ENCODE measurements around the gene GFY.
A peak's percentile ranks its signal among the peaks of the same experiment; 100 is the strongest.

GFY gene

DNA sequence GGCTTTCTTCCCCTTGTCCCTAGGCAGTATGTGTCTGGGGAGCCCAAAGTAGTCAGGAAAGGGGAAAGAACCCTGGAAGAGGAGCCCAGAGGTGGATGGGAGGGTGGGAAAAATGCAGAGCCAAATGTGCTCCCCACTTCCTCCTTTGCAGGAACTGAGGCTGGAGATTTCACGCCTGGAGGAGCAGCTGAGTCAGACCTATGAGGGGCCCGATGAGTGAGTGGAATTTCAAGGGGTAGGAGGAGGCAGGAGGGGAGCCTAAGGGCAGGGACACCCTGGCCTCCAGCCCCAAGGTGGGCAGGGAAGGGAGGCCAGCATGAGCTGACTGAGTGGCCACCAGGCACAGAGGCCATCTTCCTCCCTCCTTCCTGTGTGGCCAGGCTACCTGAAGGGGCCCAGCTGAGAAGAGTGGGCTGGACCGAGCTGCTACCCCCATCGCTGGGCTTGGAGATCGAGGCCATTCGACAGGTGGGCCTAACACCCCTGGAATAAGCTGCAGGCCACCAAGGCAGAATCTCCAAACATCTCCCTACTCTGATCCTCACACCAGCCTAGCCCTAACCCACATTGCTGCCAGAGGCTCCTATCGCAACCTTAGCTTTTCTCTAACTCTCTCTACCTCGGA, 16.3 kb upstream of the GFY start:
- DNase-seq = no peak

GRCh38 chr19:49409441-49410029, 15.7 kb upstream of the GFY start:
- peak; percentile 25 for DNase-seq

DNA sequence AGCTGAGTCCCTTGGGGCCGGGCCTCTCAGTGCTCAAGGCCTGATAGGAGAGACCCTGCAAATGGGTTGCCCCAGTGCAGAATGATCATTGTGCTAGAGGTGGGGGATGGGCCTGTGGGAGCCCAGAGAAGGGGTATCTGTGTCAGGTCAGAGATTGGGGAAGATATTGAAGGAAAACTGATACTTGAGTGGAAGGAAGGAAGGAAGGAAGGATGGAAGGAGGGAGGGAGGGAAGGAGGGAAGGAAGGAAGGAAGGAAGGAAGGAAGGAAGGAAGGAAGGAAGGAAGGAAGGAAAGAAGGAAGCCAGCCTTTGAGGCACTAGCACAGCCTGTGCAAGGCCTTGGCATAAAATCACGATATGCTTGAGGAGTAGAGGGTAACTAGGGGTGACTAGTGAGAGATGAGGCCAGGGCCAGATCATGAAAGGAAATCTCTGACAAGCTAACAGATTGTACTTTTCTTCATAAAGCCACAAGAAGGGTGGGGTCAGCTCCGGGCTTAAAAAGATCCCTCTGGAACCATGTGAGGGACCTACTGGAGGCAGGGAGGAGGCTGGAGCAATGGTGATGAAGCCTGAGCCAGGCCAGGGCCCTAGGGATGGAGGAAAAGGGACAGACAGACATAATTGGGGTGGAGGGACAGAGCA, 13.4 kb upstream of the GFY start:
- no peak for DNase-seq

DNA sequence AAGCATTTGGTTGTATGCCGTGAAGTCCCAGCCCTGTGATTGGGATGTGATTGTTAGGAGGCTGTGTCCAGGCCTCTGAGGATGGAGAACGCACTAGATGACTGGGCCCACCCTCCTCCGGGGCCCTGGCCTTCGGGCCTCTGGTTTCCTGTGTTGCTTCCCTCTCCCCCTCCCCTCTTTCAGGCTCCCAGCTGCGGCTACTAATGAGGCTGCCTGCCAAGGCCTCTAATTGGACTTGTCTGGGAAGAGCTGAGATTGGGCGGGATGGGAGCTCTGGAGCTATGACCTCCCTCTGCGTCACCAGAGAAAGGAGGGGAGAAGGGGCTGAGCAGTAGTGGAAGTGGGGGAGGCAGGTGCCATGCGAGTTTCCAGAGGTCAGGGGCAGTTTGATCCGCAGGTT, 11.8 kb upstream of the GFY start:
- DNase-seq = no peak

DNA sequence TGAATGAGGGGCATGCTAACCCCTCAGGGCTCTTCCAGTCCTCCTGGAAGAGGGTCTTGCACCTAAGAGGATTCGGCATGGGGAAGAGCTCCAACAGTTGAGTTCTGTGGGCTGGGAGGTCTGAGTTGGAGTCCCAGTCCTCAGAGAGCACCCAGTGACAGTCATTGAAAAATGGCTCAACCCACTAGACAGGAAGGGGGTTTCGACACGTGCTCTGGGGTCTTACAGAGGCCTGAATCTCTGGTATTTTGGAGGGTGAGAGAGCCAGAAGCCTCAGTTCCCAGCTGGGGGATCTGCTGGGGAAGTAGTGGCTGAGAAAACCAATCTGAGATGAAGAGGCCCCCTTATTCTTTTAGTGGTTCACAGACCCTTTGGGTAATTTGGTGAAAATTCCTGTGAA, 10.9 kb upstream of the GFY start:
- no peak for DNase-seq

DNA sequence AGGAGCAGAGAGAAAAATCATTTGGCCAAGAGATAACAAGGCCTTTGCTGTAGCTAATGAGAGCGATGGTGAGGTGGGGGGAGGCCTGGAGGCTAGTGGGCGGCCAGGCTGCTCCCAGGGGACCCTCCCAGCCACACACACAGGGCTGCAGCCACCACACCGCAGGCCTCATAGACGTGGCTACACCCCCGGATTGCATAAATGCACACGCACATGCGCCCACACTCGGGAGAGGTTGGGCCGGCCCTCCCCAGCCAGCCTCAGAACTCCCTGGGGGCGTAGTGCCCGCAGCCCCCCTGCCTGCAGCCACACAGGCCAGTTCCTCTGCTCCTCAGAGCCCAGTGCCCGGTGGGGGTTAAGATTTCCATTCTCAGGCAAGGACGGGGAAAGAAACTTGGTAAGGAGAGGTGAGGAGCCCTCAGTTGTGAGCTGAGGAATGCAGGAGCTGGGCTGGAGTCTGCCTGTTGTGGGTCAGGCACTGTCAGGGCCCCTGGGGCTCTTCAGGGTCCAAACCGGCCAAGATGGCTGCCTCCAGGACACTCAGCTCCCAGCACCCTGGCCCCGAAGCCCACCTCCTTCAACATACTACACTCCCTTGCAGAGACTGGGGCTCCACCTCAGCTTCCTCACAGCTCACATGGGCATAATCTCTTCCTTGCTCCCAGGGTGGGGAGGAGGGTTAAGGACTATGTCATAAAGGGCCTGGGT, 9.9 kb upstream of the GFY start:
- DNase-seq = no peak

- no peak for DNase-seq
Measured at GRCh38 chr19:49415810-49416200, 9.4 kb upstream of the GFY start.

- DNase-seq = no peak
Measured at GRCh38 chr19:49417088-49417487, 8.1 kb upstream of the GFY start.

DNA sequence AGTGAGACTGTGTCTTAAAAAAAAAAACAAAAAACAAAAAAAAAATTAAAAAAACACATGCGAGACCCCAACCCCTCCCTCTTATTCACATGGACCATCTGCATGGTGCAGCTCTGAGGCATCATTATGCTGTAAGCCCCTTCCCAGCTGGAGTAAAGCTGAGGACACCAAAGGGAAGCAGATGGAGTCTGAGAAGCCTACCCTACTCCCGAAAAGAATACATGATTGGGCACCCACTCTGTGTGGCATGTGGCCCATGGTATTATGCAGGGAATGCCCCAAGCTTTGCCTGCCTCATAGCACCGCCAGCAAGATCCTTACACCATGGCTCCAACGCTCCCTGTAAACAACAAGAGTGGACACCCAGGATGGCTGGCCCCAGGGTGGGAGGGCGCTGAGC, 6.7 kb upstream of the GFY start:
- DNase-seq = no peak

- no peak for DNase-seq
Measured at GRCh38 chr19:49419173-49419572, 6.0 kb upstream of the GFY start.

- DNase-seq = no peak
Measured at GRCh38 chr19:49420227-49420626, 5.0 kb upstream of the GFY start.

GRCh38 chr19:49421039-49421877, 3.9 kb upstream of the GFY start:
- peak; percentile 54 for DNase-seq

- no peak for DNase-seq
Measured at GRCh38 chr19:49421878-49422202, 3.3 kb upstream of the GFY start.

DNA sequence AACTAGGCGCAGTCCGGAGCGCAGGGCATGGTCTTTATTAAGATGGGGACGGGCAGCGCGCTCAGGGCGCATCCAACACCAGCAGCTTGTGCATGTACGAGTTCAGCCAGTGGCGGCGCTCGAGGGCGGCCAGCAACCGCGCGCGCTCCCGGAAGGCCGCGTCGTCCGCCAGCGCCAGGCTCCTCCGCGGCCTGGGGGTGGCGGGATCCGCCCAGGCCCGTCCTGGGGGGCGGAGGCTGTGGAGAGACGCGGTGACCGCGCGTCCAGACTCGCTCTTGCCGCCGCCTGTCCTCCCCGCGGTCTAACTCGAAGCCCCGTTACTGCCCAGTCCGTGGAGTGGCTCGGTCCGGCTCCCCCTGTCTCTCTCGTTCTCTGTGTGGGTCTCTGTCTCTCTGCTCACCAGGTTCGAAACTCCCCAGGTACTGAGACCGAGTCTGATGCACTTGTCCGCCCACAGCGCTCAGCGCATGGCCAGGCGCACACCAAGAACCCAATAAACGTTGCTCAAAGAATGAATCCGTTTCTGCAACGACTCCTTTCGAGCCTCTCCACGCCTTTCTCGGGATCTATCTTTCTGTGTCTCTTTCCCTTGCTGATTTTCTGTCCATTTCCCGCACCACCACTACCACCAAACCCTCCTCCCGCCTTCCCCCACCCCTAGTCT, 2.6 kb upstream of the GFY start:
- DNase-seq = peak; percentile 26

GRCh38 chr19:49423071-49423984, 1.9 kb upstream of the GFY start, which contains the start of gene PTH2:
TSS of gene PTH2 (minus strand) at chr19:49423441. CDS start at chr19:49423339, 102 bp downstream.
- DNase-seq = no peak

DNA sequence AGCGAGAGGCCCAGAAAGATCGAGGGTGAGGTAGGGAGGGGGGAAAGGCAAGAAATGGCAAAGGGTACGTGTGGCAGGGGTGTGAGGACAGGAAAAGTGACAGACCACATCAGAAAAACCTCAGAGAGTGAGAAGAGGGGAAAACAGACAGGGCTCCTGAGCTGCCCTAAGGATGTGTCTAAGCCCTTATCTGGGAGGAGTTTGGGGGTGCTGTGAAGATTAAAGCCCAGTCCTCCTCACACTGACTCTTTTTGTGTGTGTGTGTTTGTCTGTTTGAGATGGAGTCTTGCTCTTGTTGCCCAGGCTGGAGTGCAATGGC, 1.2 kb upstream of the GFY start:
- no peak for DNase-seq

DNA sequence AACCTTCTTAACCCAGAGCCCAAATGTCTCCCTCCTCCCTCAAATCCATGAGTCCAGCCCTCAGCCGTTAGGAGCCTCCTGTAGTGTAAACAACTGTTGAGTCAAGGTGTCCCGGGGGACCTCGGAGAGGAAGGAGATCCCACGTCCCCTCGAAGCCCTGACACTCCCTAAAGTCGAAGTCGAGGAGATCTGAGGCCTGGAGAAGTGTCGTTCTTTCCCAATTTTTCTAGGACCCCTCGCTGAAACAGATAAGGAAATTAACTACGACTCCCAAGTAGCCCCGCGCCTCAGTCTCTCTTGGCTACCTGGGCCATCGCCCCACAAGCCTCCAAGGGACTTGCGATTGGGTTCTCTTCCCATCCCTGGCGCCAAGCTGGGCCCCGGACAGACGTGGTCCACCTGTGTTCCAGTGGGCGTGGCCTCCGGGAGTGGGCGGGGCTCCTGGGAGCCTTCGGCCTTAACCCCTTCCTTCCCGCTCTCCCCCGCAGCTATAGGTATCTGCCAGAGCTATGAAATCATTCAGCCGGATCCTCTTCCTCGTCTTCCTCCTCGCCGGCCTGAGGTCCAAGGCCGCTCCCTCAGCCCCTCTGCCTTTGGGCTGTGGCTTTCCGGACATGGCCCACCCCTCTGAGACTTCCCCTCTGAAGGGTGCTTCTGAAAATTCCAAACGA, 869 bp downstream of the GFY start:
- DNase-seq = no peak

DNA sequence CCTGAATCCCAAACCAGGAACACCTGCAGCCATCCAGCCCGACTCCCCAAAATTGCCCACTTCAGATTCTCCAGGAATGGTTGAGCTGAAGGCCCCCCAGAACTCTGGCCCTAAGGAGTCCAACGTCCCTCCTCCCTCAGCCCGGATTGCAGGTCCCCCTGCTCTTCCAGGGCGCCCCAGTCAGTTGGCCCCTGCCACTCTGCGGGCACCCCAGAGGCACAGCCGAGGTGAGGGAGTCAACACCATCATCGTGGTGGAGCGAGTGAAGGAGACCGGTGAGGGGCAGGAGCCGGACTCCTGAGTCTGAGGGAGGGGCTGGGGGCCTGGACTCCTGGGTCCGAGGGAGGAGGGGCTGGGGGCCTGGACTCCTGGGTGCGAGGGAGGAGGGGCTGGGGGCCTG, 2.2 kb downstream of the GFY start:
- DNase-seq = no peak

GRCh38 chr19:49427855-49428546, 2.8 kb downstream of the GFY start:
- no peak for DNase-seq

All from hematopoietic multipotent progenitor cell treated with erythropoietin and hydrocortisone succinate and interleukin-3 and kit ligand, for 8 days (in vitro differentiated cells).